ENCODE measurements around the gene SLC9A8.
"Not testable (repeated sequence)": the region's sequence is repeated elsewhere in the genome, so short reads cannot be mapped to it uniquely, and the experiment has no call there.

SLC9A8 gene

GRCh38 chr20:49854190-49854875, 41.7 kb downstream of the SLC9A8 start:
- H3K4me1 ChIP-seq (ENCODE audit: control insufficient read depth in 1 of 2, insufficient read depth in 1 of 2, low read depth in 1 of 2, low read length in 1 of 2), result peaks cover 19 to 23% of the 10 kb centered on the region in 2 experiments
- no peak overlapping the region for H3K4me3 ChIP-seq (ENCODE audit: low read depth in 1 of 2, low read length in 1 of 2)
- no peak overlapping the region for H3K27ac ChIP-seq
- H3K36me3 ChIP-seq, result peaks cover 94% of the 10 kb centered on the region
- no peak for TF ChIP-seq CTCF (IDR thresholded peaks at IDR 0.05)
- H3K9me3 ChIP-seq, result no peaks in the 10 kb centered on the region
- no peaks in the 10 kb centered on the region for H3K27me3 ChIP-seq

DNA sequence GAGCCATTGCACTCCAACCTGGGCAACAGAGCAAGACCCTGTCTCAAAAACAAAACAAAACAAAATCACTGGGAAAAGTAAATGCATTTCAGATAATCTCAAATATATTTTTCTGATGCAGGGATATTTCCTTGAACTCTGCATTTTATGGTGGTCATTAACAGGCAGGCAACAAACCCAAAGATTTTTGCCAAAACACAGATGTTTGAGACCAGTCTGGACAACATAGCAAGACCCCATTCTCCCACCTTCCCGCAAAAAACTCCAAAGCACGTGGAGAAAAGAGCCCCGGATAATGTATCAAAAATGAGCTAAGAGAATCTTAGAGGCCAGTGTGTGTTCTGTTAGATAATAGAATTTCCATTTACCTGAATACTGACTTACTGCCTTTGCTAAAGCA, 44.3 kb downstream of the SLC9A8 start:
- Histone ChIP-seq H3K4me3 (ENCODE audit: low read depth in 1 of 2, low read length in 1 of 2) (no peak overlapping the region), H3K9me3 (no peaks in the 10 kb centered on the region), H3K36me3 (peaks cover 97% of the 10 kb centered on the region), H3K4me1 (ENCODE audit: control insufficient read depth in 1 of 2, insufficient read depth in 1 of 2, low read depth in 1 of 2, low read length in 1 of 2) (peaks cover 0 to 1% of the 10 kb centered on the region in 2 experiments), H3K27me3 (no peaks in the 10 kb centered on the region), H3K27ac (no peak overlapping the region)
- TF ChIP-seq CTCF (IDR thresholded peaks at IDR 0.05), result no peak

DNA sequence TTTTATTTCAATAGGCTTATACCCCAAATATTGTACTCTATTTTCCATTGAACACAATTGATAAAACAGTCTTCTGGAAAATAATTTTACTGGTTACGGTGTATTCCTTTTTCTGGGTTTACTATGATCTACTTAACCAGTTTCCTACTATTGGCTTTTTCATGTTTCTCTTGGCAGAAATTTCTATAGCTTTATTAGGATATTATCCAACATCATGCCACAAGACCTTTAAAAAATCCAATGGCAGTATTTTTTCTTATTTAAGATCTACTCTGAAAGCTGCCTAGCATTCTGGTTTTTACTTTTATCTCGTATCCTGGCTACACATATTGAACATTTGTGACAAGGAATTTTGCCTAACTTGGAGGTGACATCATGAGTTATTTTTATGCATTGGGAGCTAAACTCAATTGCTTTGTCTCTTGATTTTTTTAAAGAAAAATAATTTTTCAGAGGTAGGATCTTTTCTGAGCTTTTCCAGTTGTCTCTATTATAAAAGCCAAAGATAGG, 45.5 kb downstream of the SLC9A8 start:
- Histone ChIP-seq H3K27ac (no peak overlapping the region), H3K4me1 (ENCODE audit: control insufficient read depth in 1 of 2, insufficient read depth in 1 of 2, low read depth in 1 of 2, low read length in 1 of 2) (no peaks in the 10 kb centered on the region), H3K36me3 (peaks cover 100% of the 10 kb centered on the region), H3K4me3 (ENCODE audit: low read depth in 1 of 2, low read length in 1 of 2) (no peak overlapping the region), H3K27me3 (no peaks in the 10 kb centered on the region), H3K9me3 (no peaks in the 10 kb centered on the region)
- no peak for TF ChIP-seq CTCF (IDR thresholded peaks at IDR 0.05)

DNA sequence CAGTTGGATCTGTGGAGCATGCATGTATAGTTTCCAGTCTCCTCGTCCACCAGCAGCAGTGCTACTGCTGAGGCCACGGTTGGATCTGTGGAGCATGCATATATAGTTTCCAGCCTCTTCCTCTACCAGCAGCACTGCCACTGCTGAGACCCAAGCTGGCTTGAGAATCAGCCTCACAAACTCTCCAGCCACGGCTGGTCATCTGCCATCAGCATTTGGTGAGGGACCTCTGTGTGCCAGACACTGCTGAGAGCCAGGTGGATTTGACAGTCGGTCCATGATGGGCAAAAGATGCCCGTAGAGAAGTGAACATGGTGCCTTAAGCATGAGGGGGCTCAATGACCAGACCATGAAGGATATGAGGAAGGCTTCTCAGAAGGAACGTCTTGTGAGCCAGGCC, 46.4 kb downstream of the SLC9A8 start:
- H3K4me3 ChIP-seq (ENCODE audit: low read depth in 1 of 2, low read length in 1 of 2), result no peak overlapping the region
- no peak for TF ChIP-seq CTCF (IDR thresholded peaks at IDR 0.05)
- no peaks in the 10 kb centered on the region for H3K27me3 ChIP-seq
- no peaks in the 10 kb centered on the region for H3K4me1 ChIP-seq (ENCODE audit: control insufficient read depth in 1 of 2, insufficient read depth in 1 of 2, low read depth in 1 of 2, low read length in 1 of 2)
- no peak overlapping the region for H3K27ac ChIP-seq
- H3K36me3 ChIP-seq, result peaks cover 100% of the 10 kb centered on the region
- no peaks in the 10 kb centered on the region for H3K9me3 ChIP-seq

GRCh38 chr20:49859807-49860206, 47.2 kb downstream of the SLC9A8 start:
- Histone ChIP-seq H3K36me3 (peaks cover 100% of the 10 kb centered on the region), H3K4me1 (ENCODE audit: control insufficient read depth in 1 of 2, insufficient read depth in 1 of 2, low read depth in 1 of 2, low read length in 1 of 2) (no peaks in the 10 kb centered on the region), H3K9me3 (no peaks in the 10 kb centered on the region), H3K27ac (no peak overlapping the region), H3K4me3 (ENCODE audit: low read depth in 1 of 2, low read length in 1 of 2) (no peak overlapping the region), H3K27me3 (no peaks in the 10 kb centered on the region)
- no peak for TF ChIP-seq CTCF (IDR thresholded peaks at IDR 0.05)

DNA sequence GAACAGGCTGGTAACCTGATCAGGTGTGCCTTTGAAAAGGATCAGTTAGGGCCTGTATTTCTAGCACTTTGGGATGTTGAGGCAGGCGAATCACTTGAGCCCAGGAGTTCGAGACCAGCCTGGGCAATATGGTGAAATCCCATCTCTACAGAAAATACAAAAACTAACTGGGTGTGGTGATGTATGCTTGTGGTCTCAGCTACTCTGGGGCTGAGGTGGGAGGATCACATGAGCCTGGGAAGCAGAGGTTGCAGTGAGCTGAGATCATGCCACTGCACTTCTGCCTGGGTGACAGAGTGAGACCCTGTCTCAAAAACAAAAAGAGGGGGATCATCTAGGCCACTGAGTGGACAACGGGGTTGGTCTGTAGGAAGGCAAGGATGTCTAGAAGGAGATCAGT, 48.6 kb downstream of the SLC9A8 start:
- H3K9me3 ChIP-seq; H3K27ac ChIP-seq; H3K4me3 ChIP-seq (ENCODE audit: low read depth in 1 of 2, low read length in 1 of 2); H3K4me1 ChIP-seq (ENCODE audit: control insufficient read depth in 1 of 2, insufficient read depth in 1 of 2, low read depth in 1 of 2, low read length in 1 of 2); H3K27me3 ChIP-seq: not testable (repeated sequence)
- peaks cover 100% of the 10 kb centered on the region for H3K36me3 ChIP-seq
